Urinary bladder (tissue), 4 donors: Measurements from ENCODE around the gene MYO10. TPM values are rescaled to one million over a fixed set of nuclear protein-coding genes. Genes with fewer than 3 reads are reported as not detected.

Experiments
- DNase-seq: peaks from one replicate; pipeline ENCODE4 v3.0.0-alpha.2; 2015; ENCODE audit errors: extremely low spot score
- H3K27ac ChIP-seq: one replicate; pipeline ENCODE4 v1.5.1; 2013; ENCODE audit warnings: low read depth, mild to moderate bottlenecking, moderate library complexity
- H3K36me3 ChIP-seq: one replicate; pipeline ENCODE4 v1.6.1; 2013; ENCODE audit warnings: mild to moderate bottlenecking, moderate library complexity; ENCODE audit not compliant: insufficient read depth
- H3K4me1 ChIP-seq: one replicate; pipeline ENCODE4 v1.6.1; 2013; ENCODE audit warnings: mild to moderate bottlenecking, moderate library complexity; ENCODE audit not compliant: insufficient read depth
- H3K4me3 ChIP-seq: one replicate; pipeline ENCODE4 v1.5.1; 2013; ENCODE audit warnings: low read depth, low read length
- WGBS: extraction: QIAGEN DNeasy Blood & Tissue Kit; methylation state at CpG from one replicate; pipeline ENCODE4 v1.1.7; 2013; 5-methylcytosine and 5-hydroxymethylcytosine counted together
- polyA plus RNA-seq: library from polyadenylated mRNA; stranded (reverse); fragments of 200-250 nt; gene quantifications from one replicate; pipeline ENCODE4 v1.2.3, GENCODE V29; 2013
- total RNA-seq: library from RNA; depleted of rRNA; stranded (reverse); fragments of >200 nt; gene quantifications from one replicate; pipeline ENCODE4 v1.2.3, GENCODE V29; 2014
- donor health status: healthy with polysubstance abuse.
- donor health status: healthy.

The MYO10 gene
- total and polyA plus RNA-seq, 2 donors = 4.3 to 21.3 TPM

DNA sequence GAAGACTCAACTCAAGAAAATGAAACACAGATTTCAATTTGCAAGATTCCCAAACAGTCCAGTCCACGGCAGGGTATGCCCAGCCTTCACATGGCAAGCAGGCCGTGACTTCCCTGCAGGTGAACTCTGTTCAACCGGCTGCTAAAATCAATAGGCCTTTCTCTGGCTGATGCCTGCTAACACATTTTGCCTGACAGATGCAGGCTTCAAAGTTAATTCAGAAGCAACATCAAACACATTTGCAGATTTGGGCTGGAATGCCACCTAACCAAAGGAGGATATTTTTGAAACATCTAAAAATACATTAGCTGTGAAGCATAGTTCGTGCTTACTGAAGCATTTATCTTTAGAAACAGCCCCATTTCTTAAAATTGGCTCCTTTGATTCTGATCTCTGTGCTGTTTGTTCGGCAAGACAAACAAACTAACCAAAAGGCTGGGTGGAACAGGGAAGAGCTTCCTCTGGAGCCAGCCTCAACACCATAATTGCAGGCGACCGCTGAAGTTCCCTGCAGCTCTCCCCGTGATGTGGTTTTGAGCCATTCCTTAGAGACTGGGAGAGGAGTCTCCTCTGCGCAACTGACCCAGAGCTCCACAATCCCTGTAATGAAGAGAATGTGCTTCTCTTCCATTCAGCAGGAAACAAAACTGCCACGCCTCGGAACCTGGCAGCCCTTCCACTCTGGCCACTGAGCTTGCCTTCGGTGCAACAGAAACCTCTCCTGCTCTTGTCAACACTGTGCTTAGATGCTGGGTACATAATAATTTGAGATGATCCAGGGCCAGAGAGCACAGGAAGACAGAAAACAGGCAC, 126.5 kb downstream of the MYO10 start:
- H3K4me1 ChIP-seq = no peaks in the 10 kb centered on the region
- DNase-seq = no peak
- WGBS = 38% methylated on average over 12 of the region's 12 CpGs
- no peaks in the 10 kb centered on the region for H3K36me3 ChIP-seq
- H3K4me3 ChIP-seq = no peak overlapping the region
- H3K27ac ChIP-seq = no peak overlapping the region

DNA sequence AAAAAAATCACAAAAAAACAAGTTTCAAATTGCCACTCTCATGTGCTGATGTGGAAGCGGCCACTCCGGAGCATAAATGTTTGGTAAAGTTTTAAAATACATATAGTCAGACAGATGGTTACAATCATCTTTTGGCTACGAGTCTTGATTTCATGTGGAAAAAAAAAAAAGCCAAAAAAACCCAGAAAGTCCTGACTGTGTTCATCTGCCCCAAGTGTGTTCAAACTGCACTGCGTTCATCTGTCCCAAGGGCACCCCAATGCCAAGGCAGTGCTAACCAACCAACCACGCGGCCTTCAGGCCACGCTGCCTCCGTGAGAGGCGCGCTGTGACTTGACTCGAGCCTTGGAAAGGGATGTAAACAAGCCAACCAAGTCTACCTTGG, 127.1 kb downstream of the MYO10 start:
- 84% methylated on average over 11 of the region's 11 CpGs for WGBS
- no peak for DNase-seq
- Histone ChIP-seq H3K4me3 (no peak overlapping the region), H3K4me1 (no peaks in the 10 kb centered on the region), H3K36me3 (no peaks in the 10 kb centered on the region), H3K27ac (no peak overlapping the region)

DNA sequence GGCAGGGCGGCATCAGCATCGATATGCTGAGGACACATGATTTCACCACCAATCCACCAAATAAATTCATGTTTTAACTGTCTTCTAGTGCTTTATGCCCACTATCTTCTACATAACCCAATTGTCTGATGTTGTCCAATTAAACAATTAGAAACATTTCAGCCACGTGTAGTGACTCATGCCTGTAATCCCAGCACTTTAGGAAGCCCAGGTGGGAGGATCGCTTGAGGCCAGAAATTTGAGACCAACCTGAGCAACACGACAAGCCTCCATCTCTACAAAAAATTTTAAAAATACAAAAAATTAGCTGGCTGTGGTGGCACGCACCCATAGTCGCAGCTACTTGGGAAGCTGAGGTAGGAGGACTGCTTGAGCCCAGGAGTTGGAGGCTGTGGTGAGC, 128.1 kb downstream of the MYO10 start:
- 90% methylated on average over 7 of the region's 7 CpGs for WGBS
- Histone ChIP-seq H3K4me3 (no peak overlapping the region), H3K27ac (no peak overlapping the region), H3K4me1 (no peaks in the 10 kb centered on the region), H3K36me3 (no peaks in the 10 kb centered on the region)
- no peak for DNase-seq

DNA sequence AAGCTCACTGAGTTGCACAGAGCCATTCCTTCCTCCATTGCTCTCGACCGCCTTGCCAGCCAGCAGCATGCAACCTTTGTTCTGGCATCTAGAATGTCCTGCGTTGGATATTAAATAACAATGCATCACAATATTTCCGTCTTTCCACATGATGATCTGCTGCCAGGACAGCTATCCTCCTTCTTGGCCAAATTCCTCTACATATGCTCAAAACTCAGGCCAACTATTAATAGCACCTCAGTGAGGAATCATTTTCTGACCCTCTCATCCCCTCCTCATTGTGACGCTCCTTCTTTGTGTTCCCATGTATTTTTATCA, 128.6 kb downstream of the MYO10 start:
- Histone ChIP-seq H3K36me3 (no peaks in the 10 kb centered on the region), H3K27ac (no peak overlapping the region), H3K4me3 (no peak overlapping the region), H3K4me1 (no peaks in the 10 kb centered on the region)
- DNase-seq = no peak
- 63% methylated on average over 5 of the region's 5 CpGs for WGBS

DNA sequence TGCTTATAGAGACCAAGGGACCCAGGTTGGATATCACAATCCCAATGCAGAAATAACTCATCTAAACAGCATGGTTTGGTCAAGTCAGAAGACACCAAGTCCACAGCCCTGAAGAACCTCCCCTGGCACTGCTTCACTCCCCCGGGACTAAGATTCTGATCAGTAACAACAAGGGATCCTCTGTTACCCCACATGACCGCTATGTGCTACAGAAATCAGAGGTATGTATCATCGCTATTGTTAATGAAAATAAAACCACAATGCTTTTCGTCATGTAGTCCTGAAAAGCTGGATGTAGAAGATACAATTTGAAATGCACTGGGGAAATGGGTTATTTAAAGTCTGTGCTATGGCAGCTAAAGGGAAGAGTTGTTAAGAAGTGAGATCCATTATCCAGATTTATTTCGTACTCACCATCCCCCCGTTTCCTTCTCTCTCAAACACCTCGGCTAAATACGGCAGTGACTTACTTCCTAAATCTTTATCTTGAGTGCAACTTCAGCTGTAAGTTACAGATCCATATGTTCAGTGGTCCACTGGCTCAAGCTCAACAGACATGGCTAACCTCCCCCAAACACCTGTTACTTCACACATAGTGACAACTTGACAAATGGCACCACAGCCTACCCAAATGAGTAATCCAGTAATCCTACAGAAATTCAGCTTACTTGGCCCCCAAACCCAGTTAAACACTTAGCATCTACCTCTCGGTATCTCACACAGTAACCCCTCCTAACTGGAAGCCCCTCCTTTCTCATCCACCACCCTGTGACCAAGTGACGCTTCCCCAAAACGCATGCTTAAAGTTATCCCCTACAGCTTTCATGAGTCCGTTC, 129.2 kb downstream of the MYO10 start:
- no peaks in the 10 kb centered on the region for H3K36me3 ChIP-seq
- no peaks in the 10 kb centered on the region for H3K4me1 ChIP-seq
- no peak for DNase-seq
- WGBS = 77% methylated on average over 12 of the region's 12 CpGs
- H3K4me3 ChIP-seq = no peak overlapping the region
- H3K27ac ChIP-seq = no peak overlapping the region

DNA sequence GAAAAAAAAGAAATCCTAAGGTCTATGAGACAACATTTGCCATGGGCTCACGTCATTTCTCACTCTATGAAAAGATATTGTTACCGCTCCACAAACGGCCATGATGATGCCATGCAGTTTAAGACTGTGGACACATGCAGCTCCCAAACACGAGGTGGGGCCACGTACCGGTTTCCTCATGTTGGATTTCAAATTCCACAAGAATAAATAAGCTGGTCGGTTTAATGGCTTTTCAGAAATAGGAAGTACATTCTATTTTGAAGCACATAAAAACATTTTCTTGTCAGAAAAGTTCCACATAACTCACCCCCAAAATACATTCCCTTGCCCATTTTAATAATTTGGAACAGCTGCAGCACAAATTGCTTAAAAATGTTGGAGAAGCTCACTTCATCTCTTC, 130.6 kb downstream of the MYO10 start:
- H3K4me3 ChIP-seq = no peak overlapping the region
- H3K4me1 ChIP-seq = no peaks in the 10 kb centered on the region
- 74% methylated on average over 7 of the region's 7 CpGs for WGBS
- H3K27ac ChIP-seq = no peak overlapping the region
- no peaks in the 10 kb centered on the region for H3K36me3 ChIP-seq
- DNase-seq = no peak

DNA sequence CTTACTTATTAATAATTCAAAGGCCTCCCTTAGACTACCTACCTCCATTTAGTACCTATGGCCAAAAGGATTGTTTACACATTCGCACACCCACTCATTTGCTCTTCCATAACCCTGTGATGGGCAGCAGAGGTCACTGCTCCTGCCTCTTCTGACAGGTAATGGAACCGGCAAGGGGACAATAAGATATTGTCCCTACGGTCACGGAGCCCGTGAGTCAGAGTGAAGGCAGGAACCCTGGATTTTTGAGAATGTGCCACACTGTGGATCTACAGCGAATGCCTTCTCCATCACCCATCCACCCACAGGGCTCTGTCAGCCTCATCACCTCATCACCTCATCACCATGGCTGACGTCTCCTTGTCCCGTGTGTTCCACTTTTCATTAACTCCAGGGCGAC, 132.3 kb downstream of the MYO10 start:
- H3K36me3 ChIP-seq = no peaks in the 10 kb centered on the region
- DNase-seq = no peak
- 96% methylated on average over 9 of the region's 9 CpGs for WGBS
- H3K4me3 ChIP-seq = no peak overlapping the region
- H3K27ac ChIP-seq = no peak overlapping the region
- no peaks in the 10 kb centered on the region for H3K4me1 ChIP-seq

DNA sequence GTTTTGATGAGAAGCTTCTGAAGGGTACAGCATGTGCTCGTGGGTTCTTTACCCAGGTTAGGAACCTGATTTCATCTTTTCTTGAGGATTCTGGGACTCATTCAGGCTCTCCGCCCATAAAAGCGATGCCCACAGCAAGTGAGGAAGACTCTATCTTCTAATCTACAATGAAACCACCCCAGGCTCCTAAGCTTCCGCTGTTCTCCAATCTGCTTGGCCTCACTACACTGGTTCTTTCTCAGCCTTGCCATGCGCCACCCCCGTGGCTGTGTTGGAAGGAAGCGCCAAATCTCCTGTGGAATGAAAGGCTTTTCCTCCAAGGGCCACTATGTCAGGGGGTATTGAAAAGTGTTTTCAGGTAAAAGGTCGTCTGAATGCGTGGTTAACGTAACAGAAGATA, 135.6 kb downstream of the MYO10 start:
- Histone ChIP-seq H3K36me3 (no peaks in the 10 kb centered on the region), H3K4me3 (no peak overlapping the region), H3K4me1 (no peaks in the 10 kb centered on the region), H3K27ac (no peak overlapping the region)
- 91% methylated on average over 10 of the region's 10 CpGs for WGBS
- no peak for DNase-seq

DNA sequence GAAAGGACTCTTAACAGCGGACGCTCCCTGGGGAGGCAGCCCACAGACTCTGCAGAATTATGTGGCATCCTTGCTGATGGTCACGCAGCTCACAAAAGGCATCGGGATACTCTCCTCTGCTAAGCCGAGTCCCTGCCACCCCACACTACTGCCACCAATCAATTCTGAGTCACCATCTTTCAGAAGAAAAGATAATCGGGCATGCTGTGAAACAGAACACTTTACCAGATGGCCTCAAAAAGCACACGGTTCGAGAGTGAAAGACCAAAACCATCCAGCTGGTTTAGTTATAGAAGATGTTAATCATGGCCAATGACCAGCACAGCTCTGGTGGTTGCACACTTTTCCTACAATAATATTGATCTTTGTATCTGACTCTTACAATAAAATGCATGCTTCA, 136.3 kb downstream of the MYO10 start:
- Histone ChIP-seq H3K4me1 (no peaks in the 10 kb centered on the region), H3K4me3 (no peak overlapping the region), H3K36me3 (no peaks in the 10 kb centered on the region), H3K27ac (no peak overlapping the region)
- DNase-seq = no peak
- WGBS = 91% methylated on average over 8 of the region's 8 CpGs

DNA sequence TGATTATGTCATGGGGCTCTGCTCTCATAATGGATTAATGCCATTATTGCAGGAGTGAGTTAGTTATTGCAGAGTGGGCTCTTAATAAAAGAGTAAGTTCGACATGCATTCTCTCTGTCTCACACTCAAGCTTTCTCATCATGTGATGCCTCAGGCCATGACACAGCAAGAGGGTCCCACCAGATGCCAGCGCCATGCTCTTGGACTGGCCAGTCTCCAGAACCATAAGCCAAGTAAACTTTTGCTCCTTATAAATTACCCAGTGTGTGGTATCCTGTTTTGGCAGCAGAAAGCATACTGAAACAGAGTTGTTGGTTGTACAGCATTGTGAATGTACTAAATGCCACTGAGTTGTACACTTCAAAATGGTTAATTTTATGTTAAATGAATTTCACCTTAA, 138.1 kb downstream of the MYO10 start:
- H3K4me3 ChIP-seq = no peak overlapping the region

DNA sequence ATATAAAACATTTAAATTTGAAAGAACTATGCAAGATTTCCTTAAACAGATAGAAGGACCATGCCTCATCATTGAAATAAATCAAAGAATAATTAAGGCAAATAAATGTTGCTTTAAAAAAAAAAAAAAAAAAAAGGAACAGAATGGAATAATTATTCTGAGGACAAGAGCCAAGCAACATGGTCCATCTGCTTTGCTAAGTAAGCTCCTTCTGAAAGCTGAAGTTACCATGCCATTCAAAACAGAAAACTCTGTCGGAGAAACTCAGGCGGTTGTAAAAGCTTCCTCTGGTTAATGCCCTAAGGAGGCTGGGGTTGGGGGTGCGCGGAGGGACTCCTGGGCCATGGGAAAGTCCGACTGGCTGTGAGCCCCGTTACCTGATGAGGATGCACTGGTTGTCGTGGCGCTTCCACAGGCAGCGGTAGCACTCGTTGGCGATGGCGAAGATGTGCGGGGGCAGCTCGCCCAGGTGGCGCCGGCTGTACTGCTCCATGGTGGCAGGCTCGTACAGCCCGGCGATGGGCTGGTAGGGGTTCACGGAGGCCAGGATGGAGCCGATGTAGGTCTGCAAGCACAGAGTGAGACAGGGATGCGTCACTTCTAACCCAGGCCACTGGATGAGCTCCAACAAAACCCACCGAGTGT, 141.7 kb downstream of the MYO10 start:
- H3K4me3 ChIP-seq = no peak overlapping the region
- H3K4me1 ChIP-seq = no peaks in the 10 kb centered on the region
- no peaks in the 10 kb centered on the region for H3K36me3 ChIP-seq
- DNase-seq = no peak
- WGBS = 94% methylated on average over 23 of the region's 23 CpGs
- no peak overlapping the region for H3K27ac ChIP-seq

More for the DNA sequence above, 138.1 kb downstream of the MYO10 start:
- WGBS = 83% methylated on average over 2 of the region's 2 CpGs
- no peak overlapping the region for H3K27ac ChIP-seq
- H3K4me1 ChIP-seq = no peaks in the 10 kb centered on the region
- H3K36me3 ChIP-seq = no peaks in the 10 kb centered on the region
- DNase-seq = no peak

DNA sequence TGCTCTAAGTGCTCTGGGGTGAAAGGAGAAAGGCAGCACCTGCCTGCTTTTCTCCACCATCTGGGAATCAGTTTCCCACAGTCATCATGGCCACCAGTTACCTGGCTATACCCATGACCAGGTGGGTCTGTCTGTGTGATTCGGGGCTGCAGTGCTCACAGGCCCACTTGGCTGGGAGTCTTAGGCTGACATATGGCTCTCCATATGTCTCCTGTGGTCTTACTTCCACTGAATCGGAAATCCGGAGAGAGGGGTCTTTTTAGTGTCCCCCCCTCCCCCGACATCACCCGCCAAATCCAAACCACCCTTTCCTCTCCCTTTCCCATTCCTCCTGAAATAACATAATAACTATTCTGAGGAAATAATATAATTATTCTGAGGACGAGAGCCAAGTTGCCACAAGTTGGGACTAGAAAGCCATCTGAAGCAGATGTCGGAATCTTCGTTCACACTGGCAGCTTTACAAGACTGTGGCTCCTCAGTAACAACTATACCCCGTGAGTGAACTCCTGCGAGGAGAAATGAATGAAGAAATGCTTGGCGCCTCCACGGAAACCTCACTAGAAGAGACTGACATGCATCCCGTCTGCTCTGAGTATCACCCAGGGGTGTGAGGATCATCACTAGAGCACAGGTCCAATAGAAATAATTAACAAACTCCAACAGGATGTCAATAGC, 143.4 kb downstream of the MYO10 start:
- H3K27ac ChIP-seq = no peak overlapping the region
- WGBS = 92% methylated on average over 13 of the region's 13 CpGs

DNA sequence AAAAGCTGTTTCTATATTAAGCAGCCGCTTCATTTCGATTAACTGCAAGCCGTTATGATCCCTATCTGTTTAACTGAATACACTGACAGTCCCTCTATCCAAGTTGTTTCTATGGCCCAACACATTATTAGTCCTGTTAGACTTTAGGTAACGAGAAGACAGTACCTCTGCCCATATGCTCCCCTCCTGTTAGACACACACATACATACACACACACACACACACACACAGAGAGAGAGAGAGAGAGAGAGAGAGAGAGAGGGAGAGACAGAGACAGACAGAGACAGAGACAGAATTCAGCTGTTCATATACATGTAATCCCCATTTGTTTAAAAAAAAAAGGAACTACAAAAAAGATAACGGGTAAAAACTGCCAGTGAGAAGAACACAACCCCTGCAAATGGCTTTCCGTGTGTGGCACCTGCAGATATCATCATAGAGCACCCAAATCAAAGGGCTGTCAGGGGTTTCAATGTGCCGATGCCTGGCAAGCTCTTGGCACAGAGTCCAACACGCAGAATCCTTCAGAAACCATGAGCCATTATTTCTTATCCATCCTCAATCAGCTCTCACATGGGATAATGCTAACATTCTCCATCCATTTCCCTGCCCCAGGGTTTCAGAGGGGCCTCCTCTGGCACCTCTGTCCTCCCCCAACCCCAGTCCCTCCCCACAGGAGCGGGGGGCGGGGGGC, 144.0 kb downstream of the MYO10 start:
- no peak for DNase-seq

More for the DNA sequence above, 143.4 kb downstream of the MYO10 start:
- DNase-seq = no peak
- Histone ChIP-seq H3K4me1 (no peaks in the 10 kb centered on the region), H3K36me3 (no peaks in the 10 kb centered on the region), H3K4me3 (no peak overlapping the region)

More for the DNA sequence above, 144.0 kb downstream of the MYO10 start:
- H3K27ac ChIP-seq = no peak overlapping the region
- H3K36me3 ChIP-seq = no peaks in the 10 kb centered on the region
- WGBS = 58% methylated on average over 10 of the region's 10 CpGs
- no peaks in the 10 kb centered on the region for H3K4me1 ChIP-seq
- H3K4me3 ChIP-seq = no peak overlapping the region
